CD4-positive, alpha-beta T cell treated with Interleukin-21 for 1 hour (primary cell): ENCODE data around the gene PLAAT3.
A peak's percentile ranks its signal among the peaks of the same experiment; 100 is the strongest.
"Not testable (repeated sequence)": the region's sequence is repeated elsewhere in the genome, so short reads cannot be mapped to it uniquely, and the experiment has no call there.

ENCODE experiments used
- DNase-seq: peaks from one replicate; pipeline ENCODE4 v3.0.0-alpha.2; 2020

PLAAT3 gene

DNA sequence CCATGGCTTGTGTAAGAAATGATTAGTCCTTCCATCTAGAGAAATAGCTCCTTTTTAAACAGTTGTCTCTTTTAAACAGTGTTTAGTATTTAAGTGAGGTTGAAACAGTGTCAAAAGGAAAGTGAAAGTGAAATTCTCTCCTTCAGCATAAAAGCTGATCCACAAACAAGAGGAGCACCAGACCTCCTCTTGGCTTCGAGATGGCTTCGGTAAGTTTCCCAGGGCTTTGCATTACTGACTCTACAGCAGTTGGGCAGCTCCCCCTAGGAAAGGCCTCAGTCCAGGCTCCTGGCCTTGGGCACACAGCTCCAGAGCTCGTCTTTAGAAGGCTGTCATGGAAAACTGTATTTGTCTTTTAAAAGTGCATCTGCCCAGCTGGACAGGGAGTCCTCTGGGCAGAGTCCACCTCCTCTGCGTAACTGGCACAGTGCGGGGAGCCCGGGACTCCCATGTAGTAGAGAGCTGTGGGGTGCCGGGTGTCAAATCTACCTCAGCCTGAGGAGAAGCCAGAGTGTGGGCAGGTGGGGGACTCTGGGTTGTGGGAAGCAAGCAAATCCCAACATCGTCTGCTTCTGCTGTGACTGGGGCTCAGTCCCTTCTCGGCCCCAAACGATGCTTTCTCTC, 77.5 kb downstream of the PLAAT3 start, which contains the start of gene PLAAT4:
Gene PLAAT4 (plus strand): TSS at position 140 of the 624 bp plus-strand sequence. CDS start 61 bp downstream, at position 201.
- DNase-seq: peak; percentile 72

DNA sequence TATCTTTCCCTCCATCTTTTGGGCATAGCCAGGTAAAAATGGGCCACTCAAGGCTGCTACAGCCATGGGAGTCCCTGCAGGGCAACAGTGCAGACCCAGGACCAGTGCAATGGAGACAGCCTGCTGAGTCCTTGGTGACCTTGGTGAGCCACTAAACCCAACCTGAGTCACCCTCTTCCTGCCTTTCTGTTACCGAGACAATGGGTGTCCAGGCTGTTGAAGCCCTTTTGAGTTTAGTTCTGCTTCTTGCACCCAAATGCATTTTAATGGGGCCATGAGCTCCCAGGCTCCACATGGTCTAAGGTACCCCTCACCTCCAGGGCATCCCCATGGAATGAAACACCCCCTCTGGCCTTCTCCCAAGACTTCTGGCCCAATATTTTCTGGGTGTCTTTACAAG, 78.5 kb downstream of the PLAAT3 start:
- peak; percentile 47 for DNase-seq

DNA sequence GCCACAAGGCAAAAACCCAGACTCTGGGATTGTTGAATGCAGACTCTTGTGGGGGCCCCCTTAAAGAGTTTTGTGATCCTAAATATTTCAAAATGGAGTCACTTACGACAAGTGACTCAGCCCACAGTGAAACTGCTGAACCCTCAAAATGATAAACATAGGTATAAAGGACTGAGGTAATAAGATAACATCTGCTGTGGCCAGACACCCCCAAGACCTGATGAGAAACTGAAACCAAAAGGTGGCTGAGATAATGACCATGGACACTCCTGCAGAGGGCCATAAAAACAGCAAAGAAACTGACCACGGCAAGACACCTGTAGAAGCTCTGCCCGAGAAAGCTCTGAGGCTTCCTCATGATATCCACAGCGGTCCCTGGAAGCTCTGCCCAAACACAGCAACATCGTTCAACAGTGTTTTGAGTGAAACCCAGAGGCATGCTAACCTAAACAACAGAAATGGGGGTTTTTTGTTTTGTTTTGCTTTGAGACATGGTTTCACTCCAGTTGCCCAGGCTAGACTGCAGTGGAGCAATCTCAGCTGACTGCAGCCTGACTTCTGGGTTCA, 79.3 kb downstream of the PLAAT3 start:
- peak; percentile 50 for DNase-seq

DNA sequence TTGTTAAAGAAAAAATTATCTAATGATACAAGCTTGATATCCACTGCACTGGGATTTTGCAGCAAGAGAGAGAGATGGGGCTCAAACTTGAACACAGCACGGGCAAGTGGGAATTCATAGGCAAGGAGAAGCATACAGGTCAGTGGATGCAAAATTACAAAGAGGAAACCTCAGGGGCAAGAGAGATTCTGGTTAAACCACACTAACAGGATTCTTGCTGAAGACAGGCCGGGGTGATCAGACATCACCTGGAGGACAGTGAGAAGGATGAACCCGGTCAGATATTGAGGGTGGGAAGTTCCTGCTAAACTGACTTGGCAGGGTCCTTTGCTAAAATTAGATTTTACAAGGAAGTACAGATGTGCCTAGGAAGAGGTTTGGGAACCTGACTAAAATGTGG, 80.2 kb downstream of the PLAAT3 start:
- DNase-seq: no peak

DNA sequence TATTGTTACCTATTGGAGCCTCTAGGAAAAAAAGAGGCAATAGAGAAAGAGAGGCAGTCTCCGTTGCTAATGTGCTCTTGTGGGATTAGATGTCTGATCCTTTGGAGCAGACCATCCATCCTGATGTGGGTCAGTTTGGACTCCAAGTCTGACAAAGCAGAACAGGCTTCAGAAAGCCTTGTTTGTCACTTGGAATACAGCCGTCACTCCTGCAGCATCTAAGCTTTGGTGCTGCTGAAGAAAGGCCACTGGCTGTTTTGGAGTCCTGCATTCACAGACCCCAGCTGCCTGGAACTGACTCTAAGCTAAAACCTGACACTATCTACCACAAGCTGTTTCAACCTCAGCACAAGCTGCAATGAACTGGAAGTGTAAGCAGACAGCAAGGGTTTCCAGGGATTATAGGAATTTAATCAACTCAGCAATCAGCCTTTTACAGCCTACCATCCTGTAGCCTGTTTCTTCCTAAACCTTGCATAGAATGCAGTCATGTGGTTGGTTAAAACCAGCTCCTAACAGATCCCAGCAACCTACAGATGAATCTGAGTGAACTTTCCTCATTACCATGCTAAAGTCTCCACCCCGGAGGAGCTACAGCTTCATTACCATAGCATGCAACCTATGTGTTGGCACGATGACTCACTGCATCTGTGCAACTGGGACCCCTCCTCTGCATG, 81.3 kb downstream of the PLAAT3 start:
- no peak for DNase-seq

DNA sequence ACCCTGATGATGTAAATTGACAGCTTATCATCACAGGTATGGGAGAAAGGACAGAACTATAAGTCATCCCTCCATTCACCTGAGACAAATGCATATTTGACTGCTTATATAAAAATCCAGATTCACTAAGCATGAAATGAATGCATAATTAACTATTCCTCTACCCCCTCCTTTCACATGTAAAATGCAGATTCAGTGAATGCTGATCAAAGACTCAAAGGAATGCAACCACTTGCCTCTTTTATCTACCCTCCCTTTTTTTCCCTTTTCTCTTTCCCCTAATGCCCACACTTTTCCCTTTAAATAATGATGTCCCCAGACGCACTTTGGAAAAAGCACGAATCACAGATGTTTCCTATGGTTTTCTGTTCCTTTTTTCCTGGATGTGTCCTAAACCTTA, 82.1 kb downstream of the PLAAT3 start:
- no peak for DNase-seq

DNA sequence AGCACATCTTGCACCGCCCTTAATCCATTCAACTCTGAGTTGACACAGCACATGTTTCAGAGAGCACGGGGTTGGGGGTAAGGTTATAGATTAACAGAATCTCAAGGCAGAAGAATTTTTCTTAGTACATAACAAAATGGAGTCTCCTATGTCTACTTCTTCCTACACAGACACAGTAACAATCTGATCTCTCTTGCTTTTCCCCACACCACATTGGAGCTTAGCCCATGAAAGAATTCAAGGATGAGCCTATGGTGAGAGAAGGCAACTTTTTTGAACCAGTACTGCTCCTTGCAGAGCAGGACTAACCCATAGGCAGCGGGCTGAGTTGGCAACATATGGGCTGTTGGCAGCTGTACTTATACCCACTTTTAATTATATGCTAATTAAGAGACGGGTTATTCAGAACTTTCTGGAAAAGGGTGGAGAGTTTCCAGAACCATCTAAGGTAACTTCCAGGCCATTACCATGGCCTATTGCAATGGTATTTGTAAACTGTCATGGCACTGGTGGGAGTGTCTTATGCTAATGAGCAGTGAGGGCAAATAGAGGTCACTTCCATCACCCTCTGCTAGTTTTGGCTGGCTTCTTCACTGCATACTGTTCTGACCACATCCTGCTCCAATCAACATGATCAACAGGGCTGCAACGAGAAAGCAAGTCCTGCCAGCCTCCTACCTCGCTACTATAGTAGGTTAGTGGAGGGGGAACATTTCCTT, 83.0 kb downstream of the PLAAT3 start:
- DNase-seq: peak; percentile 88

DNA sequence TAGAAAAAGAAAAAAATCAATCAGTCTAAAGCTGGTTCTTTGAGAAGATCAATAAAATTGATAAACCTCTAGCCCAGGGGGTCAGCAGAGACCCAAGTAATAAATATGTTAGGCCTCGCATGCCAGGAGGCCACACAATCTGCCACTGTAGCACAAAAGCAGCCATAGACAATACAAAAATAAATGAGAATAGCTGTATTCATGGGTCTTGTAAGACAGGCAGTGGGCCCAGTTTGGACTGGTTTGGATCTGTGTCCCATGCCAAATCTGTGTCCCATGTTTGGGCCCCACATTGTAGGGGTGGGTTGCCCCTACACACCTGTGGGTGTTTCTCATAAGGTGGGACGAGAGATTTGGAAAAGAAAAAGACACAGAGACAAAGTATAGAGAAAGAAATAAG, 84.2 kb downstream of the PLAAT3 start:
- no peak for DNase-seq

DNA sequence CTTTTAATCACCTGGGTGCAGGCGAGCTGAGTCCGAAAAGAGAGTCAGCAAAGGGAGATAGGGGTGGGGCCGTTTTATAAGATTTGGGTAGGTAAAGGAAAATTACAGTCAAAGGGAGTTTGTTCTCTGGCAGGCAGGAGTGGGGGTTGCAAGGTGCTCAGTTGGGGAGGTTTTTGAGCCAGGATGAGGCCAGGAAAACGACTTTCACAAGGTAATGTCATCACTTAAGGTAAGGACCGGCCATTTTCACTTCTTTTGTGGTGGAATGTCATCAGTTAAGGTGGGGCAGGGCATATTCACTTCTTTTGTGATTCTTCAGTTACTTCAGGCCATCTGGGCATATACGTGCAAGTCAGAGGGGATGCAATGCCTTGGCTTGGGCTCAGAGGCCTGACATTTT, 84.9 kb downstream of the PLAAT3 start:
- DNase-seq: not testable (repeated sequence)

DNA sequence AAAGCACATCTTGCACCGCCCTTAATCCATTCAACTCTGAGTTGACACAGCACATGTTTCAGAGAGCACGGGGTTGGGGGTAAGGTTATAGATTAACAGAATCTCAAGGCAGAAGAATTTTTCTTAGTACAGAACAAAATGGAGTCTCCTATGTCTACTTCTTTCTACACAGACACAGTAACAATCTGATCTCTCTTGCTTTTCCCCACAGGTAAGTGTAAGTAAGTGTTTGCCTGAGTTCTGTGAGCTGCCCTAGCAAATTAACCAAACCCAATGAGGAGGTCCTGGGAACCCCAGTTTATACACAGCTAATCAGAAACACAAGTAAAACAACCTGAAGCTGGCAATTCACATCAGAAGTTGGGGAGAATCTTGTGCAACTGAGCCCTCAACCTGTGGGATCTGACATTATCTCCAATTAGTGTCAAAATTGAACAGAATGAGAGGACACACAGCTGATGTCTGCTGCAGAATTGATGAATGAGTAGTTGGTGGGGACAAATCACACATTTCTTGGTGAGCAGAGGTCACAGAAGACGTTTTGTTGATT, 85.4 kb downstream of the PLAAT3 start:
- not testable (repeated sequence) for DNase-seq

DNA sequence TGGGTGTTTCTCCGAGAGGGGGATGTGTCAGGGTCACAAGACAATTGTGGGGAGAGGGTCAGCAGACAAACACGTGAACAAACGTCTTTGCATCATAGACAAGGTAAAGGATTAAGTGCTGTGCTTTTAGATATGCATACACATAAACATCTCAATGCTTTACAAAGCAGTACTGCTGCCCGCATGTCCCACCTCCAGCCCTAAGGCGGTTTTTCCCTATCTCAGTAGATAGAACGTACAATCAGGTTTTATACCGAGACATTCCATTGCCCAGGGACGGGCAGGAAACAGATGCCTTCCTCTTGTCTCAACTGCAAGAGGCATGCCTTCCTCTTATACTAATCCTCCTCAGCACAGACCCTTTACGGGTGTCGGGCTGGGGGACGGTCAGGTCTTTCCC, 86.1 kb downstream of the PLAAT3 start:
- not testable (repeated sequence) for DNase-seq

DNA sequence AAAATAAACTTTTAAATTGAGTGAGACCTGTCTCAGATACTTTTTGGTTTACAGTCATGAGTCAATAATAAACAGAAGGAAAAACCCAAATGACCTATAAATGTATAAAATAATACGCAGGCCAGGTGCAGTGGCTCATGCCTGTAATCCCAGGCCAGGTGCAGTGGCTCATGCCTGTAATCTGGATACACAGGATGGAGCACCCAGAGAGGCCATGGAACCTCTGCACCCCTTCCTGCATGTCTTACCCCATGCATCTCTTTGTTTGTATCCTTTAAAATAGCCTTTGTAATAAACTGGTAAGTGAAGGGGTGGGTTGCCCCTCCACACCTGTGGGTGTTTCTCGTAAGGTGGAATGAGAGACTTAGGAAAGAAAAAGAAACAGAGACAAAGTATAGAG, 86.6 kb downstream of the PLAAT3 start:
- DNase-seq: no peak
